ENCODE measurements around the gene SPNS3. TPM values are rescaled to one million over a fixed set of nuclear protein-coding genes. Genes with fewer than 3 reads are reported as not detected.

Gene SPNS3
- total and polyA plus RNA-seq, 2 of the 8 experiments (the other 6 are each of a cell fraction or from before 2014, with no cell fraction given): not detected

- TF ChIP-seq TAF7 (optimal IDR thresholded peaks at IDR 0.05; ENCODE audit: borderline replicate concordance, low read depth, low read length): no peak
- no peak for TF ChIP-seq GABPA (IDR thresholded peaks at IDR 0.05; ENCODE audit: borderline replicate concordance, insufficient read depth, low read length)
- TF ChIP-seq EGR1 (IDR thresholded peaks at IDR 0.05; ENCODE audit: borderline replicate concordance, low read depth, low read length): no peak
- no peak for TF ChIP-seq POLR2A (IDR thresholded peaks at IDR 0.05; ENCODE audit: control extremely low read depth in 1 of 2, low read depth in 2 of 2, low read length in 2 of 2)
- no peak for TF ChIP-seq ATF2 (IDR thresholded peaks at IDR 0.05; ENCODE audit: low read length)
- no peak for TF ChIP-seq KDM1A (IDR thresholded peaks at IDR 0.05; ENCODE audit: borderline replicate concordance, low read length)
- no peak for TF ChIP-seq CHD2 (IDR thresholded peaks at IDR 0.05; ENCODE audit: low read length)
Measured at GRCh38 chr17:4443476-4443875, 9.7 kb downstream of the SPNS3 start (continued).
